ENCODE data around the gene DHDH. TPM values are rescaled to one million over a fixed set of nuclear protein-coding genes. Genes with fewer than 3 reads are reported as not detected.

Gene DHDH
- total and polyA plus RNA-seq, 2 of the 13 experiments (the other 11 are each of a cell fraction or from before 2014, with no cell fraction given): 0.13 to 0.91 TPM

GRCh38 chr19:48993175-48994034 lies 59.9 kb downstream of the DHDH start, which contains the start of the genes GYS1 and RUVBL2 (continued):
- no peak for TF ChIP-seq ZNF703 (CRISPR knock-in tag; IDR thresholded peaks at IDR 0.05; ENCODE audit: borderline replicate concordance)
- TF ChIP-seq ZUFSP (CRISPR knock-in tag; IDR thresholded peaks at IDR 0.05; ENCODE audit: borderline replicate concordance): no peak
- peak; percentile 44; the same call in 1 of the 2 replicates for TF ChIP-seq FOXK1 (CRISPR knock-in tag; IDR thresholded peaks at IDR 0.05; ENCODE audit: borderline replicate concordance, low read depth)
- TF ChIP-seq, protein P1, sequence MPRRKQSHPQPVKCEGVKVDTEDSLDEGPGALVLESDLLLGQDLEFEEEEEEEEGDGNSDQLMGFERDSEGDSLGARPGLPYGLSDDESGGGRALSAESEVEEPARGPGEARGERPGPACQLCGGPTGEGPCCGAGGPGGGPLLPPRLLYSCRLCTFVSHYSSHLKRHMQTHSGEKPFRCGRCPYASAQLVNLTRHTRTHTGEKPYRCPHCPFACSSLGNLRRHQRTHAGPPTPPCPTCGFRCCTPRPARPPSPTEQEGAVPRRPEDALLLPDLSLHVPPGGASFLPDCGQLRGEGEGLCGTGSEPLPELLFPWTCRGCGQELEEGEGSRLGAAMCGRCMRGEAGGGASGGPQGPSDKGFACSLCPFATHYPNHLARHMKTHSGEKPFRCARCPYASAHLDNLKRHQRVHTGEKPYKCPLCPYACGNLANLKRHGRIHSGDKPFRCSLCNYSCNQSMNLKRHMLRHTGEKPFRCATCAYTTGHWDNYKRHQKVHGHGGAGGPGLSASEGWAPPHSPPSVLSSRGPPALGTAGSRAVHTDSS (CRISPR knock-in tag; conservative IDR thresholded peaks at IDR 0.05): no peak
- TF ChIP-seq ZBTB8A (CRISPR knock-in tag; IDR thresholded peaks at IDR 0.05; ENCODE audit: borderline replicate concordance, low read depth): no peak
- no peak; the same call in 1 of the 2 replicates for TF ChIP-seq PRDM4 (CRISPR knock-in tag; IDR thresholded peaks at IDR 0.05; ENCODE audit: borderline replicate concordance)
- TF ChIP-seq ZNF260 (CRISPR knock-in tag; IDR thresholded peaks at IDR 0.05; ENCODE audit: borderline replicate concordance, low read depth): no peak
- TF ChIP-seq, protein P2, sequence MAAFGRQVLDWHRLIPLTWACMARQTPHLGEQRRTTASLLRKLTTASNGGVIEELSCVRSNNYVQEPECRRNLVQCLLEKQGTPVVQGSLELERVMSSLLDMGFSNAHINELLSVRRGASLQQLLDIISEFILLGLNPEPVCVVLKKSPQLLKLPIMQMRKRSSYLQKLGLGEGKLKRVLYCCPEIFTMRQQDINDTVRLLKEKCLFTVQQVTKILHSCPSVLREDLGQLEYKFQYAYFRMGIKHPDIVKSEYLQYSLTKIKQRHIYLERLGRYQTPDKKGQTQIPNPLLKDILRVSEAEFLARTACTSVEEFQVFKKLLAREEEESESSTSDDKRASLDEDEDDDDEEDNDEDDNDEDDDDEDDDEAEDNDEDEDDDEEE (CRISPR knock-in tag; IDR thresholded peaks at IDR 0.05): peak; percentile 42; the same call in 1 of the 2 replicates
- 0 out of 2 replicates have a peak, but pooled peaks have one; percentile 45 for TF ChIP-seq JUND (CRISPR knock-in tag; IDR thresholded peaks at IDR 0.05)
- TF ChIP-seq TERF1 (CRISPR knock-in tag; IDR thresholded peaks at IDR 0.05): no peak
- no peak for TF ChIP-seq SKI (IDR thresholded peaks at IDR 0.05; ENCODE audit: partially characterized antibody)
- no peak for TF ChIP-seq KLF13 (CRISPR knock-in tag; IDR thresholded peaks at IDR 0.05)
- TF ChIP-seq, protein P3, sequence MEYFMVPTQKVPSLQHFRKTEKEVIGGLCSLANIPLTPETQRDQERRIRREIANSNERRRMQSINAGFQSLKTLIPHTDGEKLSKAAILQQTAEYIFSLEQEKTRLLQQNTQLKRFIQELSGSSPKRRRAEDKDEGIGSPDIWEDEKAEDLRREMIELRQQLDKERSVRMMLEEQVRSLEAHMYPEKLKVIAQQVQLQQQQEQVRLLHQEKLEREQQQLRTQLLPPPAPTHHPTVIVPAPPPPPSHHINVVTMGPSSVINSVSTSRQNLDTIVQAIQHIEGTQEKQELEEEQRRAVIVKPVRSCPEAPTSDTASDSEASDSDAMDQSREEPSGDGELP (IDR thresholded peaks at IDR 0.05; ENCODE audit: borderline replicate concordance, low read depth): no peak; the same call in 1 of the 2 replicates
- peak; percentile 95 for TF ChIP-seq ZNF430 (CRISPR knock-in tag; IDR thresholded peaks at IDR 0.05)
- TF ChIP-seq BRD4 (CRISPR knock-in tag; IDR thresholded peaks at IDR 0.05): no peak
- TF ChIP-seq ZNF124 (CRISPR knock-in tag; IDR thresholded peaks at IDR 0.05): 0 out of 2 replicates have a peak, but pooled peaks have one; percentile 73
- TF ChIP-seq, protein P4, sequence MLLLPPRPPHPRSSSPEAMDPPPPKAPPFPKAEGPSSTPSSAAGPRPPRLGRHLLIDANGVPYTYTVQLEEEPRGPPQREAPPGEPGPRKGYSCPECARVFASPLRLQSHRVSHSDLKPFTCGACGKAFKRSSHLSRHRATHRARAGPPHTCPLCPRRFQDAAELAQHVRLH (CRISPR knock-in tag; IDR thresholded peaks at IDR 0.05; ENCODE audit: borderline replicate concordance, low read depth): no peak
- no peak for TF ChIP-seq ZNF816 (CRISPR knock-in tag; IDR thresholded peaks at IDR 0.05; ENCODE audit: borderline replicate concordance)
